GM18526 (cell line): Measurements from ENCODE around the gene SYT13.

ENCODE experiments used
- POLR2A ChIP-seq: IDR thresholded peaks from 3 replicates; pipeline ENCODE4 v1.6.1; 2011; ENCODE audit not compliant: insufficient read length; ENCODE audit errors: extremely low read depth

Gene SYT13

GRCh38 chr11:45267052-45267451 is 19.1 kb downstream of the SYT13 start:
- TF ChIP-seq POLR2A, result no peak

DNA sequence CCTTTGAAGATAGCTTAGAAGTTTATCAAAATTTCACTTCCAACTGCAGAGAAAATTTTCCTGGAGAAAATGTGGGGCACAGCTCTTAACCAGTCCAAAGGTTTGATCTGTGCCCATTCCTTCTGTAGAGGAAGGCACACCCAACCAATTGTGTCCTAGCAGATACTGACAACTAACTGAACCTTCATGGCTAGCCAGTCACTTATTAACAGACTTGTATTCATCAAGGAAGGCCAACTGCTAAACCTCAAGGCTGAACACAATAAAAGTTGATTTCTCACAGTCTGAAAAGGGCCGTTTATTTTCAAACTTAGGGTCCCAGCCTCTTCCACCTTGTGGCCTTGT is 19.5 kb downstream of the SYT13 start:
- TF ChIP-seq POLR2A, result no peak

GRCh38 chr11:45265969-45266675 is 20.0 kb downstream of the SYT13 start:
- TF ChIP-seq POLR2A, result no peak

DNA sequence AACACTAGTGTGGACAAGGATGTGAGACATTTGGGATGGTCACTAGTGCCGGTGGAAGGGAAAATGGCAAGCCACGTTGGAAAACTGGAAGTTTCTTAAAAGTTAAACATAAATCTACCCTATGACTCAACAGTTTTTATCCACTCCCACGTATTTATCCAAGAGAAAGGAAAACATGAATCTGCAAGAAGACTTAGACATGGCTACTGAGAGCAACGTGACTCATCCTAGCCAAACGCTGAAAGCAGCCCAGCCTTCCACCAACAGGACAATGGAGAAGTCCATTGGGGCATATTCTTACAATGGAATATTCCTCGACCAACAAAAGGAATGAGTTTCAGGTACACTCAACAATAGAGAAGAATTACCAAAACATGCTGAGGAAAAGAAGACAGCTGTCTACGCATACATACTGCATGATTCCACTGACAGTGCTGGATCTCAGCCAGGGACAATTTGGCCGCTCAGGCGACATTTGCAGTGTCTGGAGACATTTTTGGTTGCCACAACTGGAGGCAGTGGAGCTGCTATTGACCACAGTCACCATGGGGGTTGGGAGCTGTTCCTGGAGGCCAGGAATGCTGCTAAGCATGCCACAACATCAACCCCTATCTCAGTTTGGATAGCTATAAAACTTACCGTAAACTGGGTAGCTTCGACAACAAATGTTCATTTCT is 21.2 kb downstream of the SYT13 start:
- no peak for TF ChIP-seq POLR2A

DNA sequence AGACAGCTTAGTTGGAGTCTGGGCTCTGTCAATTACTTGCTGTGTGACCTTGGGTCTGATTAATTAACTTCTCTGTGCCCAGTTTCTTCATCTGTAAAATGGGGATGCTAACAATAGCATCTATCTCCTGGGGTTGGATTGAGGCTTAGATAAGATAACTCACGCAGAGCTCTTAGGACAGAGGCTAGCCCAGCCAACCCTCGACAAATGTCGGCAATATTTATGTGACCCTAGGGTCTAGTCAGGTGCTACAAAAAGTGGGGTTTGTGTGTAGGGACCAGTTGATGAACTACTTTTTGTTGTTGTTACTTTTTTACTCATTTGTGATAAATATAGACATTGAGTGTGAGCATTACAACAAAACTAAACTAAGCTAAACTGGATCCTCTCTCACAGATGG is 22.4 kb downstream of the SYT13 start:
- no peak for TF ChIP-seq POLR2A

- no peak for TF ChIP-seq POLR2A
Observed at GRCh38 chr11:45262900-45263299, 23.2 kb downstream of the SYT13 start.

DNA sequence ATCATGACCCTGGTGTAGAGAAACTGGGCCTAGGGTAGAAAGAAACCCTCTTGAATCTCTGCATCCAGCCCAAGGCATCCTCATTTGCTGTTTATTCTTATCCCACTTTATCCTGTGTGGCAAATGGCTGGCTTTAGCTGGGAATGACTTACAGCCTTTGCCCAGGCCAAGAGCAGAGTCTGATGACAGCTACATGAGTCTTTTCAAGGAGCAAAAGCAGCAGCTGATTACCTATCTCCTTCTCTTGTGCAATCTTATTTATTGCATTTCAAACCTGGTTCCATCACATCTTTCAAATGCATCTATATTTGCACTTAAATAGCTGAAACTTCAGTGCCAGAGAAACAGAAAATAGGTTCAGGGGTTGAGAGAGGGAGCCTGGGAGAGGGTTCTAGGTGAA is 26.1 kb downstream of the SYT13 start:
- TF ChIP-seq POLR2A, result no peak

- no peak for TF ChIP-seq POLR2A
Observed at GRCh38 chr11:45259592-45259991, 26.5 kb downstream of the SYT13 start.

GRCh38 chr11:45258982-45259530 is 27.1 kb downstream of the SYT13 start:
- no peak for TF ChIP-seq POLR2A

DNA sequence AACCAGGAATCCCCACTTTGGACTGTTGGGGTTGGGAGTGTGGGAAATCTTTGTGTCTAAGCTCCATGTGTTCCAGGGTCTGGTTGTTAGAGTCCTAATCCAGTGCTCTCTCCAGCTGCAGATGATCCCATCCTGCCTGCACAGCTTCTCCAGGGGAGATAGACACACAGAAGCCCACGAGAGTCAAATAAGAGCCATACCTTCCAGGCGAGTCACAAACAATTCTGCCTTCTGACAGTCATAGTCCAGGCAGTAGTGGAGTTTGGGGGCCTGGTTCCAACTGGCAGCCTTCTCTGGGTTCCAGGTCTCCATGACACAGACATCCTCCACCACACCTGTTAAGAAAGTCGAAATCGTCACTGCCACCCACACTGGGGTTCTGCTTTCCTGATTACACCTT is 32.1 kb downstream of the SYT13 start:
- no peak for TF ChIP-seq POLR2A

GRCh38 chr11:45253640-45254039 is 32.5 kb downstream of the SYT13 start:
- no peak for TF ChIP-seq POLR2A

DNA sequence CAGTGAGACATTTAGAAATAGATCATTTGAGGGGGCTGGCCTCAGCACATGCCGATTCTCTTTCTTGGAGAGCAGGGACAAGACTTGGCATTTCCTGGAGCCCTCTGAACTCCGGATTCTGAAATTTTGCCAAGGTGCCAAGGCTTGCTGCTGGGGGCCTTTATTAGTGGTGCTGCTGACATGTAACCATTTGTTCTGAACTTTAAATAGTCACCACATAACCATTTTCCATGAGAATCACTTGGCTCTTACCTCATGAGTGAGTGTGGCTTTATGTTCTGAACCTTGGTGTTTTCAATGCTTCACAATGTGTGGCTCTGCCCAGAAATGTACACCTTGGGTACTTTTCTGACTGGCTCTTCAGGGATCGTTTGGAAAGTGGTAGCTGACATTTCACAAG is 33.3 kb downstream of the SYT13 start:
- TF ChIP-seq POLR2A, result no peak

DNA sequence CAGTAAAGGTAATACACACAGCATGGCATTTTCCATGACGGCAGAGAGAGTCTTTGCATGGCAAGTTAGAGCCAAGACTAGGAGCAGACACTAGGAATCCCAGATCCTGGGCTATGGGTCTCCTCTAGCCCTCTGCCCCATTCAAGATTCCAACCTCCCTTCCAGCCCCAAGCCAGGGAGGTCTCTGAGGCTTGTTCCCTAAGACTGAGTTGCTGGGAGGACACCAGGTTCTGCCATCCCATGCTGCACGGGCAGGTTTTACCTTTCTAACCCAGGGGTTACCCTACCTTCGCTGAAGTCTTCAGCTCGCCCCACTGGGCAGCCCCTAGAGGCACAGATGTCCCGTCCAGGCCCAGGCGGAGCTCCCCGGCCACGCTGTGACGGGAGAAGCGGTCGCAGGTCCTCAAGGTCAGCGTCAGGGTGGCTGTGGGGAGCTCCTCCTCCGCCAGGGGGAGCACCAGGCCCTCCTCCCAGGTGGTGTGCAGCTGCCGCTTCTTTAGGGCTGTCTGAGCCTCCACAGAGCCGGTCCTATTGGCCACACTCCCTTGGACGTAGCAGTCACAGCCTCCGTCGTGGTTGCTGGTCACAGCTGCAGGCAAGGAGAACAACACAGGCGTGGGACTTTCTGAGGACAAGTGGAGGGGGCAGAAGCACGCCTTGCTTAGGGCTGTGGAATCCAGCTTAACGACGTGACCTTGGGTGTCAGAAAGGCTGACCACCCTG is 33.8 kb downstream of the SYT13 start:
- no peak for TF ChIP-seq POLR2A

GRCh38 chr11:45250035-45250718 is 36.0 kb downstream of the SYT13 start:
- no peak for TF ChIP-seq POLR2A

DNA sequence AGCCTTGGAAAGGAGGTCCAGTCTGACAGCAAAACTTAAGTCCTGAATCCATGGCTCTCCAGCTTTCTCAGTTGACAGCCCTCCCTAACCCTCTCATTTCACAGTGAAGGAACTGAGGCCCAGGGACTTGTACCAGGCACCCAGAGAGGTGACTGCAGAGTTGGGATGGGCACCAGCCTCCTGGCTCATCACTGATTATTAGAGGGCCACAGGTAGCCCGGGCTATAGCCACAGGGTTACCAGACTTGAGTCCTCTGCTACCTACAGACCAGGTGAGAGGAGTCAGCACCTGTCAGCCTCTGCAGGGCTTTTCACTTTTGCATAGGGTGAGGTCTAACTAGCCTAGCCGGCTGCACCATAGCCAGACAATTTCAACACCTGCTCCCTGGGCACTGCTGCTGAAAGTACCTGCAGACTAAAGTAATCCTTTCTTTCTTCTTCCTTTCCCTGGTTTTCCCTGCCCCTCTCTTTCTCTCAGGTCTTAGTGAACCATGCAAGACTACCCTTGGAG is 37.6 kb downstream of the SYT13 start:
- no peak for TF ChIP-seq POLR2A
